Measurements from ENCODE around the gene UBE2QL1.

Gene UBE2QL1

DNA sequence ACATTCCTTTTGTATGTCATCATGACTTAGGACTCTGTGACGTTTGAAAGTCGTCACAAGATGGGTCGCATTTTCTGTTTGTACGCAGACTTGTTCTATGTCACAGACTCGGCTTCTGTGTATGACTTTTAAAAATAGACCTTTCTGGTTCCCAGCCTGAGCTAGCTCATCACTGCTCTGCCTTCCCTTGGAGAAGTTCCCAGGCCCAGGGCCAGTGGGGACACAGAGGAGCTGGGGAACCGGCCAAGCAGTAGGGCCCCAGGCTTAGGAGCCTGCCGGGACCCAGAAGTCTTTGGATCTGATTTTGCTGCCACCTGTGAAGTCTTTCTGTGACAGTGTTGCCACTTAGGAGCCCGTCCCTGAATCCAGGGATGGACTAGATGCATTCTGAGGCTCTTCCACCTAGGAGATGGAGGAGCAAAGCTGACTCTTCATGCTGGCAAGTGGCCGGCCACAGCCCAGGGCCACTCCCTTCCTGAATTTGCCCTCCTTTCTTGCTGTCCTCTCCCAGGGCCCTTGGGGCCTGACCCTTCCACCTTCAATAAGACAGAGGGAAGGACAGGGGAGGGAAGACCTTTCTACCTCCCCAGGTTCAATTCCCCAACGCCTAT, 18.1 kb upstream of the UBE2QL1 start:
- DNase-seq = no peak

- no peak for DNase-seq
Observed at GRCh38 chr5:6431214-6432195, 17.2 kb upstream of the UBE2QL1 start.

- DNase-seq = no peak
Observed at GRCh38 chr5:6432206-6432605, 16.5 kb upstream of the UBE2QL1 start.

DNA sequence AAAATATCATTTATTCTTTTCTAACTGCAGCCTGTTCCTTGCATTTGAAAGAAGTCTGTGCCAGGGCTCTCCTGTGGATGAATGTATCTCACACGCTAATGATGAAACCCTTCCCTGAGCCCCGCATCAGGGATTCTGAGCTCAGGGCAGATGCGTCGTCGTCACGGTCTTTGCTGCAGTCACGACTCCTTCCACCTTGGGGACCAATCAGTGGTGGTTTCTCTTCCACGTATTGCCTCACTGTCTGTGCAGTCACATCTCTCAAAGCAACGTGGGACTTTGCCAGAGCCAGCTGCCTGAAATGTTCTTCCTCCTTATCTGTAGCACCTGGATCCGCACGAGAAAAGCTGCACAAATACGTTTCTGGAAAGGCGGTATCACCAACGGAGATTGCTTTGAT, 13.9 kb upstream of the UBE2QL1 start:
- DNase-seq = no peak

GRCh38 chr5:6435356-6435755, 13.3 kb upstream of the UBE2QL1 start:
- no peak for DNase-seq

DNA sequence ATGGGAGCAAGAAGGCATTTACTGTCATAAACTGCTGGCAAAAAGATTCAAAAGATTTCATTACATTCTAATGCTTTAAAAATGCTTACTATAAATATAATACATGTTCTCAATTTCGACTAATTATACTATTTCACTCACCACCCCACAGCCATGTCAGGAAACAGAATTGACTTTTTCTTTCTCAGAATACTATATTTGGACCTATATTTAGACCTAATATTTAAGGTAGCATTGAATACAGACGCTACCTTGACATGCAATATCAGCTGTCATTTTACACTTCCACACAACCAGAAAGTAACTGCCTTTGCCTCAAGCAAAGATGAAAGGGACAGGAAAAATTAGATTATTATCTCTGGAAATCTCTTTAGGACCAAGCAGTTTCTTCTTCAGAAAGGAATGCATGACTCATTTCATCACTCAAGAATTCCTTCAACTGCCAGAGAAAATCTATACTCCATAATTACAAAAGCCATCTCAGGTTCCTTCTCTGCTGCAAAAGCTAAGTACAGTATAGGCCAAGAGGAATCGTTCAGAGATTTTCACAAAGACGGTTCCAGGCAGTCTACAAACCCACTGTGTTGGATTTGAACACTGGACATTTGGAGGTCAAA, 11.8 kb upstream of the UBE2QL1 start:
- DNase-seq = no peak

- DNase-seq = no peak
Observed at GRCh38 chr5:6439588-6440550, 8.8 kb upstream of the UBE2QL1 start.

DNA sequence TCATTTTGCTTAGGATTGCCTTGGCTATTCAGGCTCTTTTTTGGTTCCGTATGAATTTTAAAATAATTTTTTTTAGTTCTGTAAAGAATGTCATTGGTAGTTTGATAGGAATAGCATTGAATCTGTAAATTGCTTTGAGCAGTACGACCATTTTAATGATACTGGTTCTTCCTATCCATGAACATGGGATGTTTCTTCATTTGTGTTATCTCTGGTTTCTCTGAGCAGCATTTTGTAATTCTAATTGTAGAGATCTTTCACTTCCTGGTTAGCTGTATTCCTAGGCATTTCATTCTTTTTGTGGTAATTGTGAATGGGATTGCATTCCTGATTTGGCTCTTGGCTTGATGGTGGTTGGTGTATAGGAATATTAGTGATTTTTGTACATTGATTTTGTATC, 6.3 kb upstream of the UBE2QL1 start:
- no peak for DNase-seq

- DNase-seq = no peak
Observed at GRCh38 chr5:6443326-6443725, 5.3 kb upstream of the UBE2QL1 start.

- no peak for DNase-seq
Observed at GRCh38 chr5:6446042-6446441, 2.6 kb upstream of the UBE2QL1 start.

DNA sequence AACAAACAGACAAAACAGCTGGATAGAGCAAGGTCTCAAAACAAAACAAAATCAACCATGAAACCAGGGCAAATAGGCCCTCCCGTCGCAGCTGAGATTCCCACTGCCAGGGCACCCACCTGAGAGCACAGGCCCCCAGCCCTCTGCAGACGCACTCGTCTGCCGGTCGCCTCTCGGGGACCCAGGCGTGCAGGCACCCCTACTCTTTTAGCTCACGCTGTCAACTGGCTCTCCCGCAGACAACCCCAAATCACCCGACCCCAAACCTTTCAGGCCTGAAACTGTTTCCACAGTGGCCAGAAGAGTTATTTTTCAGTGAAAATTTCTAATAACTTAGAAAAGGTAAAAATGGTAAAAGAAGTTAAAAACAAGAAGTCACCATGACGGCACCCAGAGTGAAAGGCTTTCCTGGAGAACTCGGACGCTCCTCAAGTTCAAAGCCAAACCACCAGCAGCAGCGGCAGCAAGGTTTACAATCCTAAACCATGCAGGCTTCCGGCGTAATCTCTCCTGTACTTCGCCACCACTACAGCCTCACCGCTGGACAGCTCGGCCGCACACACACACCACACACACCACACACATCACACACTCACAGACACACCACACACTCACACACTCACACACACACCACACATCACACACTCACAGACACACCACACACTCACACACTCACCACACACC, 1.9 kb upstream of the UBE2QL1 start:
- DNase-seq = no peak

DNA sequence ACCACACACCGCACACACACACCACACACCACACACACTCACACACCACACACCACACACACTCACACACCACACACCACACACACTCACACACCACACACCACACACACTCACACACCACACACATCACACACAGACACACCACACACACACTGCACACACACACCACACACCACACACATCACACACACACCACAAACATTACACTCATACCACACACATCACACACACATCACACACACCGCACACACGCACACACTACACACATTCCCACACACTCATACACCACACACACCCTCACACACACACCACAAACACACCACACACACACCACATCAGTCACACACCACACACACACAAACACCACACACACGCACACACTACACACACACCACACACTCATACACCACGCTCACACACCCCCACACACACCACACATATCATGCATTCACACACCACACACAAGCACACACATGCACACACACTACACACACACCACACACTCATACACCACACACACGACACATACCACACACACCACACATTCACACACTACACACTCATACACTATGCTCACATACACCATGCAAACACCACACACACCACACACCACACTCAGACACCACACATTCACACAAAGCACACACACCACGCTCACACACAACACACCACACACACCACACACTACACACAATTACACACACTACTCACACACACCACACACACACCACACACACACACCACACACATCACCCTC, 1.1 kb upstream of the UBE2QL1 start:
- no peak for DNase-seq

DNA sequence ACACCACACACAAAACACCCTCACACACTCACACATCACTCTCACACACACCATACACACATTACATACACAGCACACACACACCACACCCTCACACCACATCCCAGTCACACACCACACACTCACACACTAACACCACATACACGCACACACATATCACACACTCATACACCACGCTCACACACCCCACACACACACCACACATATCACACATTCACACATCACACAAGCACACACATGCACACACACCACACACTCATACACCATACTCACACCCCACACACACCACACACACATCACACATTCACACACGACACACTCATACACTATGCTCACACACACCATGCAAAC, 543 bp upstream of the UBE2QL1 start:
- no peak for DNase-seq

DNA sequence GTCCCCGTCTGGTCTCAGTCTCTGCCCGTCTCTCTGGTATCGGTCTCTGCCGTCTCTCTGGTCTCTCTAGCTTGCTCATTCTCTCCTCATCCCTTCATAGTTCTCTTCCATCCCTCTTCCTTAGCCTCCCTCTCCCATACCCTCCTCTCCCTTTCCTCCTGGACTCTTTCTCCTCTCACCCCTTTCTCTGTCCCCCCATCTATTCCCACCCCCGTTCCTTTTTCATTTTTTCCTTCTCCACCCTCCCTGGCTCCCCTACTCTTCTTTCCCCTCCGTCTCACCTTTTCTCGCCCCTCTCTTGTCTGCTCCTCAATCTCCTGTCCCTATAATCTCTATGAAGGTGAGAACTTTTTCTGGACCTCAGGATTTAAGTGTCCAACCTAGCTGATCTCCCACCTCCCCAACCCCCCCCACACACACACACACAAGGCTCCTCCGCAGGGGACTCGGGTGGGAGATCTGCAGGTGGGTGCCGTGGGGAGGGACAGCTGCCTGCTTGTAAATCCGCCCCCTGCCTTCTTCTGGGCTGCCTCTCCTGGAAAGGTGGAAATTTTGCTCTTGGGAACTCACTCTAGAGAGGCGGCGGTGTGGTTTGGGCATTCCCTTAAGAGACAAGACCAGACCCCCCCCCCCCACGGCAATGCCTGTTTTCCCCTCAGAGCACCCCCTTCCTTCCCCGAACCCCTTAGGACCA, 953 bp downstream of the UBE2QL1 start:
- DNase-seq = no peak

DNA sequence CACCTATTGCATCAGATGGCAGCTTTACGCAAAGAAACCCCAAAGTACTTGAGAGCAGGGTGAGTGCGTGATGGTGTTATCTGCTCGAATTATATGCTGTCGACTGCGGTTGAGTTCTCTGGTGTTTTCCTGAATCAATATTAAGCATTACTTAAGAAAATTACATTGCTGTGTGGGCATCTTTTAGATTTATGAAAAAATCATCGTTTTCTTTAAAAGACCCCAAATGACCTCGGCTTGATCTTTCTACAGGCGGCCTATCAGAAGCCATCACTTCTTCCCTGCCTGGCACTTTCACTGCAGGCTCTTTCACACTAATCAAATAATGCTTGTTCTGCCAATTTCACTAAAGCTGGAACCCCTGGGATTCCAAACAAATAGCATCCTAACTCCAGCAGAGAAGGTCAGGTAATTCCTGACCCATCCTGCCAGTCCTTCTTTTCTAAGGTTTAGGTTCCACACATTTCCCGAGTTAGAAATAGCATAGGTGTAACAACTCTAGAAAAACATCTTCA, 1.7 kb downstream of the UBE2QL1 start:
- peak in 1 of 2 experiments; percentile 68 for DNase-seq

- DNase-seq = peak; percentile 75 to 93
Observed at GRCh38 chr5:6452622-6453504, 4.2 kb downstream of the UBE2QL1 start.

GRCh38 chr5:6453937-6454560, 5.4 kb downstream of the UBE2QL1 start:
- DNase-seq = no peak

DNA sequence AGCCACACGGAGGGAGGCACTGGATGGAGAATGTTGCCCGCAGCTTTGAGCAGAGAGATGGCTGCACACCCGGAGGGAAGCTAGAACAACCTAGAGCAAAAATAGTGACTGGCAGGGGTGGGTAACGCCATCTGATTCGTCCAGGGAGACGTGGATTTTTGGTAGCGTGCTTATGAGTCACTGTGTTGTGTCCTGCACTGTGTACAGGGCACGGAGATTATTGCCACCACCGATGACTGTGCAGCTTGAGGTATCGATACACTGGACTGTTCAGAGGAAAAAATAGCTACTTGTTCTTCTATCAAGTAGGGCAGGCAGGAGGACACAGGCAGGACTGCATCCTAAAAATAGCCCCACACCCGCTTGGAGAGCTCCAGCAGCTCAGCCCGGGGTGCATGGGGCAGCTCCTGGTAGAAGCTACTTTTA, 6.0 kb downstream of the UBE2QL1 start:
- no peak for DNase-seq

All from NCI-H2081 (cell line).